HG03025 (cell line): ENCODE measurements around the gene FXR2.

Experiments used
- ATAC-seq: cut with Tn5 transposase; IDR thresholded peaks from one replicate; pipeline ENCODE4 v1.9.1; 2021; ENCODE audit warnings: mild to moderate bottlenecking, moderate library complexity; ENCODE audit not compliant: unreplicated experiment, low FRiP score

FXR2 gene

DNA sequence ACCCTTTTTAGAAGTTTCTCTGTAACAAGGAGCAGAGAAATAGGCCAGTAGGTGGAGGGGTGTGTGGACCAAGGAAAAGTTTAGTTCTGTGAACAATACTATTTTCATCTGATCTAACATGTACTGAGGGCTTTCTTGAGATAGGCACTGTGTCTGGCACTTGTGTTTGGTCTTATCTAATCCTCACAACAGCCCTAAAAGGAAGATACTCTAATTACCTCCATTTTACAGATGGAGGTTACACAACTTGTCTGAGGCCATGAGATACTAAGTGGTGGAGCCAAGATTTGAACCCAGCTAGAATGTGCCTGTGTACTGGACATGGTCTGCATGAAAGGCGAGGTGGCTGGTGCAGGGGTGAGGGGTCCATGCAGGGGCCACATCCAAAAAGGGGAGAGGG, 61.3 kb downstream of the FXR2 start:
- ATAC-seq = no peak

DNA sequence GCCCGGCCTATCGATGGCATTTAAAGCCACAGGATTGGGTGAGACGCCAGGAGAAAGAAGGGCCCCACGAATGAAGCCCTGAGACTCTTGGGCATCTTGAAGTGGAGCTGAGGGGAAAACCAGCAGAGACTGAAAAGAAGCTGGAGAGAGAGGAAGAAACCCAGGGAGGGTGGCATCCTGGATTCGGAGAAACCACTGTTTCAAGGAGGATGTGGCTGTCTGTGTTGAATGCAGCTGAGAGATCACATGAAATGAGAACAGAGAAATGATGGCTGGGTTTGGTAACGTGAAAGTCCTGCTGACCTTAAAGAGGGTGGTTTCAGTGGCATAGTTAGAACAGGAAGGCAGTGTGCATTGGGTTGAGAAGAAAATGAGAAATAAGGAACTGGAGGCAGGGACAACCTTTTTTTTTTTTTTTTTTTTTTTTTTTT, 62.1 kb downstream of the FXR2 start:
- ATAC-seq = no peak

DNA sequence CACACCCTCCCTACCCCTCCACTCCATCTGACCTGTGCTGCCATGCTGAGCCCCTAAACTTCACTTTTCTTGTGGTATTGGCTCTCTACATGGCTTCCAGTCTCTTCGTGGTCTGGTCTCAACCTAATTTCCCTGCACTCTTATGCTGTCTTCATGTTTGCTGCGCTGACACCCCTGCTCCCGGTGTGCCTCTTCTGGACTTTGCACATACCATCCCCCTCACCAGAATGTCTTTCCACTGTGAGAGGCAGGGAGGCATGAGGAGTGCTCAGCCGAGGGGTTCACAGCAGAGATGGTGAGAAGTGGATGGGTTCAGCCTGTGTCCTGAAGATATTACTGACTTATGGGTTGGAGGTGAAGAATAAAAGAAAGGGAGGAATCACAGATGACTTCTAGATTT, 63.3 kb downstream of the FXR2 start:
- no peak for ATAC-seq

DNA sequence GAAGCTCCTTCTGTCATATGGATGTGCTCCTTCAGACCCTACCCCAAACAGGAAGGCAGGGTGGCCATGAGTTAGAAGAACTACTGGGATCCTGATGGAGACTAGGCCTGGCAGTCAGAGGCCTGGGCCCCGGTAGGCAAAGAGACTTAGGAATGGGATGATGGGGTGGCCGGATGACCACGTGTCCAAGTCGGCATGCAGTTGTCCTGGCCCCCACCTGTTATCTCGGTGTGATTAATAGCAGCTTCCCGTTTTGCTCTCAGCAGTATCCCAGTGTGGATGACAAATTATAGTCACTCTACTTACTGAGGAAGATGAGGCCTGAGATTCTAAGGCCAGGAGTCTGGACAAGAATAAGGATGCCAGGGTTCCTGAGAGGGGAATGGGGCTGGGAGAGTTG, 64.4 kb downstream of the FXR2 start:
- no peak for ATAC-seq

DNA sequence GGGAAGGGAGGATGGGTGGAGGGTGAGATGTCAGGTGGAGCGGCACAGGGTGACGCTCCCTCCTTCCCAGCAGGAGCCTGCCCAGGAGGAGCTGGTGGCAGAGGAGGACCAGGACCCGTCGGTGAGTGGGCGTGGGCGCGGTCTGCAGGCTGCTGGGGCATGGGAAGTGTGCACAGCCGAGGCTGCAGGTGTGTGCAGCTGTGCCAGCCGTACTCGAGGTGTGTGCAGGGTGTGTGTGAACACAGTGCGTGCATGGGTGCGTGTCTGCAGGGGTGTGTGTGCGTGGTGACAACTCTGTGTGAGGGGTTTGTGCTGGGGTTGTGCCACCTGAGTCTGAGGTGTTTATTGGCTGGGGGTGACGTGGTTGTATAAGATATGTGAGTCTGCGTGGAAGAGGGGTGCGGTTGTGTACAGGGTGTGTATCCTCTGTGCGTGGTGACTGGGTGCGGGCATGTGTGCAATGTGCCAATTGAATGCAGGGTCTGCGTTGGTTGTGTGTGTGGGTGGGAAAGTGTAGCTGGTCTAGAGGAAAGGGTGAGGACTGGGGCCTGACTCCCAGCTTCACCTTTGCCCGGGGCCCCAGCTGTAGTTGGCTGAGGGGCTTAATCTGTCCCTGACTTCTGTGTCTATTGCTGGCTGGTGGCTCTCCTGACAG, 65.2 kb downstream of the FXR2 start:
- ATAC-seq = no peak

DNA sequence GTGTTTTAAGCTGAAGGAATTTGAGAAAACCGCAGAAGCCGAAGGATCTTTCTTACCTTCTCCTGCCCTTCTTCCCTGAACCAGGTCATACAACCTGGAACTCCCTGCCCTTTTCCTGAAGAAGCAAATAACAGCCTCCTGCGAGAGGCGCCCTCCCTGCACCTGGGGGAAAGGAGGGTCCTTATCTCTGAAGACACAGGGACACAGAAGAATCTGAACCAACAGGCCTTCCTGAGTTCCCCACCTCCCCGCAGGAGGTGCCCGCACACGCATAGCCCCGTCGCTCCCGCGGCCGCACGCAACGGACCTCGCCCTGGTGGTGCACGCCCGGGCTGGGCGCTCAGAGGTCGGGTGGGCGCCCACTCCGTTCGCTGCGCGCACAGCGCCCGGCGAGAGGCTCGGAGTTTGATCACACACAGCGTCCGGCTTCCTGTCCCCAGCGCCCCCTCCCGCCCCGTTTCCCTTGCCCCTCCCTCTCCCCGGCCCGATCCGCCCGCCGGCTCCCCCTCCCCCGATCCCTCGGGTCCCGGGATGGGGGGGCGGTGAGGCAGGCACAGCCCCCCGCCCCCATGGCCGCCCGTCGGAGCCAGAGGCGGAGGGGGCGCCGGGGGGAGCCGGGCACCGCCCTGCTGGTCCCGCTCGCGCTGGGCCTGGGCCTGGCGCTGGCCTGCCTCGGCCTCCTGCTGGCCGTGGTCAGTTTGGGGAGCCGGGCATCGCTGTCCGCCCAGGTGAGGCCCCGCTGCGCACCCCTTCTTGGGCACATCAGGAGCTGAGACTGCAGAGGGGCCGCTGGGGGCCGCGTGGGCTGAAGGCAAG, 65.9 kb downstream of the FXR2 start, which contains the start of gene TNFSF12:
TNFSF12 (plus strand) TSS at position 474 of the 816 bp plus-strand sequence; CDS start at position 570, 96 bp downstream.
- no peak for ATAC-seq

DNA sequence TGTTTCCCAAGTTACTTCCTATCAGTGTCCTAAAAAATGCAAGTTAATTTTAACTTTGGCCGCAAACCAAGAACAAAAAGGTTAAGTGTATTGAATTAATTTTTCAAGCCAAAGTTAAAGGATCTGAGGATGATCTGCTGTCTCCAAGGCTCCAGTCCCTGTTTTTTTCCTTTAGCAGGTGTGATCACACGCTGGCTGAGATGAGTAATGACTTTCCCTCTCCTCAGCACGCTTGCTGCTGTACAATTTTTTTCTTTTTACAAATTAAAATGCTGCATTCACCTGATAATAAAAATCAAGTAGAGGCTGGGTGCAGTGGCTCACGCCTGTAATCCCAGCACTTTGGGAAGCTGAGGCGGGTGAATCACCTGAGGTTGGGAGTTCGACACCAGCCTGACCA, 69.8 kb downstream of the FXR2 start:
- ATAC-seq = no peak
